Measurements from ENCODE around the gene SERPING1.

SERPING1 gene

GRCh38 chr11:57597916-57598830 is 688 bp downstream of the SERPING1 start:
- no peak for TF ChIP-seq CTCF (IDR thresholded peaks at IDR 0.05; ENCODE audit: low read depth, low read length)
- H3K4me3 ChIP-seq (ENCODE audit: low read depth, low read length) = peak overlapping the region; percentile 41

- TF ChIP-seq CTCF (IDR thresholded peaks at IDR 0.05; ENCODE audit: low read depth, low read length) = no peak
- H3K4me3 ChIP-seq (ENCODE audit: low read depth, low read length) = peak overlapping the region; percentile 41; the same call in 1 of the 2 replicates
Measured at GRCh38 chr11:57598831-57599155, 1.3 kb downstream of the SERPING1 start.

GRCh38 chr11:57599381-57599780 is 1.9 kb downstream of the SERPING1 start:
- no peak overlapping the region for H3K4me3 ChIP-seq (ENCODE audit: low read depth, low read length)
- TF ChIP-seq CTCF (IDR thresholded peaks at IDR 0.05; ENCODE audit: low read depth, low read length) = no peak

GRCh38 chr11:57601297-57601696 is 3.8 kb downstream of the SERPING1 start:
- no peak overlapping the region for H3K4me3 ChIP-seq (ENCODE audit: low read depth, low read length)
- no peak for TF ChIP-seq CTCF (IDR thresholded peaks at IDR 0.05; ENCODE audit: low read depth, low read length)

- no peak for TF ChIP-seq CTCF (IDR thresholded peaks at IDR 0.05; ENCODE audit: low read depth, low read length)
- H3K4me3 ChIP-seq (ENCODE audit: low read depth, low read length) = no peak overlapping the region
Measured at GRCh38 chr11:57604296-57605027, 7.0 kb downstream of the SERPING1 start.

- no peak for TF ChIP-seq CTCF (IDR thresholded peaks at IDR 0.05; ENCODE audit: low read depth, low read length)
- no peak overlapping the region for H3K4me3 ChIP-seq (ENCODE audit: low read depth, low read length)
Measured at GRCh38 chr11:57605028-57605420, 7.5 kb downstream of the SERPING1 start.

GRCh38 chr11:57610170-57610569 is 12.7 kb downstream of the SERPING1 start:
- H3K4me3 ChIP-seq (ENCODE audit: low read depth, low read length) = no peak overlapping the region
- no peak for TF ChIP-seq CTCF (IDR thresholded peaks at IDR 0.05; ENCODE audit: low read depth, low read length)
